ENCODE results near the gene ZNF35. TPM values are rescaled to one million over a fixed set of nuclear protein-coding genes. Genes with fewer than 3 reads are reported as not detected.

The ZNF35 gene
- total and polyA plus RNA-seq, 4 donors, result 1.2 to 4.9 (median 1.7) TPM

GRCh38 chr3:44612678-44613077 is 35.9 kb upstream of the ZNF35 start (continued):
- TF ChIP-seq REST (IDR thresholded peaks at IDR 0.05) (no peak), YY1 (IDR thresholded peaks at IDR 0.05) (no peak), HNF4A (conservative IDR thresholded peaks at IDR 0.05) (no peak), NR2F2 (IDR thresholded peaks at IDR 0.05) (no peak), JUND (IDR thresholded peaks at IDR 0.05) (no peak)

GRCh38 chr3:44624749-44625480 is 23.6 kb upstream of the ZNF35 start, which contains the start of gene ZNF197:
Gene ZNF197, plus strand, starts transcription at chr3:44625036. Its CDS starts 4,119 bp downstream, at chr3:44629155.
- H3K27ac ChIP-seq (ENCODE audit: low read depth in 1 of 2, low read length in 2 of 2), result peak within 1 kb of the TSS; percentile 49 to 64
- peaks cover 0 to 19% (median 8%) of the 10 kb centered on the region in 4 donors for H3K4me1 ChIP-seq (ENCODE audit: control insufficient read depth in 4 of 4, insufficient read depth in 4 of 4, low read length in 3 of 4)
- no peaks in the 10 kb centered on the region for H3K9me3 ChIP-seq (ENCODE audit: control insufficient read depth in 4 of 4, low read length in 3 of 4)
- H3K27me3 ChIP-seq (ENCODE audit: control insufficient read depth in 4 of 4, insufficient read depth in 4 of 4, low read length in 3 of 4), result no peaks in the 10 kb centered on the region
- H3K36me3 ChIP-seq (ENCODE audit: control insufficient read depth in 4 of 4, insufficient read depth in 3 of 4, low read depth in 1 of 4, low read length in 3 of 4), result peaks cover 3 to 9% (median 6%) of the 10 kb centered on the region in 4 donors
- under 1% methylated on average over 47 of the region's 47 CpGs for WGBS
- TF ChIP-seq HNF4A (conservative IDR thresholded peaks at IDR 0.05) (peak; percentile 25 to 54), REST (IDR thresholded peaks at IDR 0.05) (peak; percentile 14), TAF1 (conservative IDR thresholded peaks at IDR 0.05) (peak; percentile 77), EGR1 (IDR thresholded peaks at IDR 0.05; ENCODE audit: low read depth in 2 of 2) (peak; percentile 43 to 74), ZBTB33 (IDR thresholded peaks at IDR 0.05) (peak; percentile 53), GABPA (IDR thresholded peaks at IDR 0.05 in 1 of 2, conservative IDR thresholded peaks at IDR 0.05 in 1 of 2) (peak; percentile 86 to 95), ATF3 (IDR thresholded peaks at IDR 0.05) (no peak), MAX (IDR thresholded peaks at IDR 0.05) (peak; percentile 85), HNF4G (IDR thresholded peaks at IDR 0.05) (no peak), FOXA1 (IDR thresholded peaks at IDR 0.05) (no peak), CTCF (IDR thresholded peaks at IDR 0.05; ENCODE audit: low read depth, low read length, missing input control) (no peak), RAD21 (IDR thresholded peaks at IDR 0.05) (peak; percentile 20 to 43), JUND (IDR thresholded peaks at IDR 0.05) (no peak), YY1 (IDR thresholded peaks at IDR 0.05) (peak; percentile 95), FOXA2 (IDR thresholded peaks at IDR 0.05) (no peak), SP1 (IDR thresholded peaks at IDR 0.05) (peak; percentile 30), RXRA (IDR thresholded peaks at IDR 0.05) (peak; percentile 23 to 43), NR2F2 (IDR thresholded peaks at IDR 0.05) (peak; percentile 52)
- DNase-seq (ENCODE audit: low spot score), result peak; percentile 79
- H3K9ac ChIP-seq (ENCODE audit: low read depth in 1 of 2, low read length in 2 of 2), result peak within 1 kb of the TSS; percentile 40 to 41
- peak within 1 kb of the TSS; percentile 75 to 94 (median 81) for H3K4me3 ChIP-seq (ENCODE audit: low read depth in 1 of 3, low read length in 3 of 3)

All from liver (tissue), 9 donors.